Measurements from ENCODE around the gene OR5AC2.

The OR5AC2 gene

DNA sequence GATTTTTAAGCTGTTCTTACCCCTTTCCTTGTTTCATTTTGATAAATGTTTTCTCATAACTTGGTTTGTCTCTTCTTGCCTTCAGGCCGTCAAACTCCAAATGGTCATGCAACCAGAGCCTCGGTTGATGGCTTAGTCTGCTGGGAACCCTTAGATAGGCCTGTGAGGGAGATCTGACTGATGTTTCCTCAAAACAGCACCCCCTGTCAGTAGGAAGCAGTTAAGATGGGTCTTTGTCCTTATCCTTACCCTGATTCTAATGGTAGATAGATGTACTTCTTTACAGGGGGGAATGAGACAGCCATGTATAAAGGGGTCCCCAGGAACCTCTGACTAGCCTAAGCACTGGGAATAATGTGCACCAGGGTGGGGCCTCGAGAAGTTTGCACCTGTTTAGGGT, 27.3 kb downstream of the OR5AC2 start:
- Mint-ChIP-seq H3K27ac (no peak overlapping the region), H3K4me1 (no peaks in the 10 kb centered on the region), H3K9me3 (peaks cover 3% of the 10 kb centered on the region), H3K4me3 (no peak overlapping the region), H3K36me3 (ENCODE audit: low read depth) (no peaks in the 10 kb centered on the region), H3K27me3 (ENCODE audit: low read depth) (no peaks in the 10 kb centered on the region)
- TF ChIP-seq, protein P1, sequence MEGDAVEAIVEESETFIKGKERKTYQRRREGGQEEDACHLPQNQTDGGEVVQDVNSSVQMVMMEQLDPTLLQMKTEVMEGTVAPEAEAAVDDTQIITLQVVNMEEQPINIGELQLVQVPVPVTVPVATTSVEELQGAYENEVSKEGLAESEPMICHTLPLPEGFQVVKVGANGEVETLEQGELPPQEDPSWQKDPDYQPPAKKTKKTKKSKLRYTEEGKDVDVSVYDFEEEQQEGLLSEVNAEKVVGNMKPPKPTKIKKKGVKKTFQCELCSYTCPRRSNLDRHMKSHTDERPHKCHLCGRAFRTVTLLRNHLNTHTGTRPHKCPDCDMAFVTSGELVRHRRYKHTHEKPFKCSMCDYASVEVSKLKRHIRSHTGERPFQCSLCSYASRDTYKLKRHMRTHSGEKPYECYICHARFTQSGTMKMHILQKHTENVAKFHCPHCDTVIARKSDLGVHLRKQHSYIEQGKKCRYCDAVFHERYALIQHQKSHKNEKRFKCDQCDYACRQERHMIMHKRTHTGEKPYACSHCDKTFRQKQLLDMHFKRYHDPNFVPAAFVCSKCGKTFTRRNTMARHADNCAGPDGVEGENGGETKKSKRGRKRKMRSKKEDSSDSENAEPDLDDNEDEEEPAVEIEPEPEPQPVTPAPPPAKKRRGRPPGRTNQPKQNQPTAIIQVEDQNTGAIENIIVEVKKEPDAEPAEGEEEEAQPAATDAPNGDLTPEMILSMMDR (IDR thresholded peaks at IDR 0.05; ENCODE audit: unreplicated experiment in 3 of 3): no peak

DNA sequence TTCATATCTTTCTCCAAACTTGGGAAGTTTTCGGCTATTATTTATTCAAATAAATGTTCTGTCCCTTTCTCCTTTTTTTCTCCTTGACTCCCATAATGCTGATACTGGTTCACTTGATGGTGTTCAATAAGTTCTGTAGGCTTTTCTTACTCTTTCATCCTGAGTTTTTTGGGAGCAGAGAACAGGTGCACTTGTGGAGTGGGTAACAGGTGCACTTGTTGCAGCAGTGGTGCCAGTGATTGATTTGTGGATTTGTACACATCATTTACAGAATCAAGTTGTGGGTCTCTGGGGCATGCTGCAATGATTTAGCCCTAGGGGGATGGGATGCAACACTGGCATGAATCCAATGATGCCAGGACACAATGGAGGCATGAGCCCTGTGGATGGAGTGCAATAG, 28.7 kb downstream of the OR5AC2 start:
- Mint-ChIP-seq H3K4me3 (no peak overlapping the region), H3K27ac (no peak overlapping the region)

DNA sequence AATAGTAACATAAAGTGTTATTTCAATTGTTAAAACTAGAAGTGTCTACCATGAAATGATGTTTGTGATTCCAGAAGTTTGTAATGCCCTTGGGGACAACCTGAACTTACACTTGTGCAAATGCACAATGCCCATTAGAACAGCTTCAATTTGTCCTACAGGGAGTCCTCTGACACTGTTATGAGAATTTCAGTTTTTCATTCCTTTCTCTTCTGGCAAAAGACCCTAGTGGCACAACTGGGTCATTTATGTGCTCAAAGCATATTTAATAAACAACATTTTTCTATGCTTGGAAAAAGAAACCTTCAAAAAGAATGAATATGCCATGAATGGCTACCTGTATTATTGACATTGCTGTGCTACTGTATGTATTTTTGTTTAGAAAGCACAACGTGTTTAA, 43.4 kb downstream of the OR5AC2 start, which contains the start of gene OR5H1:
Gene OR5H1 (plus strand): TSS at position 301 of the 400 bp plus-strand sequence. CDS start 1,977 bp downstream, outside the sequence.
- TF ChIP-seq, protein P1 (IDR thresholded peaks at IDR 0.05; ENCODE audit: unreplicated experiment in 3 of 3): no peak
- no peak within 1 kb of the TSS for H3K27ac Mint-ChIP-seq
- H3K27me3 Mint-ChIP-seq (ENCODE audit: low read depth): no peaks in the 10 kb centered on the region

More for the DNA sequence above, 28.7 kb downstream of the OR5AC2 start:
- Mint-ChIP-seq H3K36me3 (ENCODE audit: low read depth) (no peaks in the 10 kb centered on the region), H3K4me1 (no peaks in the 10 kb centered on the region), H3K9me3 (peaks cover 3% of the 10 kb centered on the region), H3K27me3 (ENCODE audit: low read depth) (no peaks in the 10 kb centered on the region)
- TF ChIP-seq, protein P1 (IDR thresholded peaks at IDR 0.05; ENCODE audit: unreplicated experiment in 3 of 3): no peak

DNA sequence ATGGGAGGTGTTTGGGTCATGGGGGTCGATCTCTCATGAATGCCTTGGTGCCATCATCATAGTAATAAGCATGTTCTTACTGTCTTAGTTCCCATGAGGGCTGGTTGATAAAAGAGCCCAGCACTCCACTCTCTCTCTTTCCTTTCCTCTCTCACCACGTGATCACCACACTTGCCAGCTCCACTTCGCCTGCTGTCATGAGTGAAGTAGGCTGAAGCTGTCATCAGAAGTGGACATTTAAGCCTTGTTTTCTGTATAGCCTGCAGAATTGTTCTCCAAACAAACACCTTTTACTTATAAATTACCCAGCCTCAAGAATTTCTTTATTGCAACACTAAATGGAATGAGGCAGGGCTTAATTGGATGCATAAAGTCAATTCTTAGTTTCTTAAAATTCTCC, 49.7 kb downstream of the OR5AC2 start:
- H3K4me1 Mint-ChIP-seq: no peaks in the 10 kb centered on the region
- TF ChIP-seq, protein P1 (IDR thresholded peaks at IDR 0.05; ENCODE audit: unreplicated experiment in 3 of 3): no peak
- no peak overlapping the region for H3K27ac Mint-ChIP-seq
- no peaks in the 10 kb centered on the region for H3K36me3 Mint-ChIP-seq (ENCODE audit: low read depth)
- no peaks in the 10 kb centered on the region for H3K9me3 Mint-ChIP-seq
- no peaks in the 10 kb centered on the region for H3K27me3 Mint-ChIP-seq (ENCODE audit: low read depth)
- no peak overlapping the region for H3K4me3 Mint-ChIP-seq

More for the DNA sequence above, 43.4 kb downstream of the OR5AC2 start, which contains the start of gene OR5H1:
- Mint-ChIP-seq H3K4me3 (no peak within 1 kb of the TSS), H3K9me3 (no peaks in the 10 kb centered on the region), H3K4me1 (no peaks in the 10 kb centered on the region), H3K36me3 (ENCODE audit: low read depth) (no peaks in the 10 kb centered on the region)

All from nephron (organoid).